HepG2 (cell line): Measurements from ENCODE around the gene PIGBOS1. TPM values are rescaled to one million over a fixed set of nuclear protein-coding genes. Genes with fewer than 3 reads are reported as not detected.

Experiments used
- ARID2 ChIP-seq: sonication (generic); formaldehyde crosslinking; IDR thresholded peaks from 2 replicates; pipeline ENCODE4 v1.8.1; 2022; ENCODE audit warnings: mild to moderate bottlenecking, missing genetic modification reagents, borderline replicate concordance
- CREM ChIP-seq, 2 experiments: sonication (generic) in 1 of 2; formaldehyde crosslinking in 1 of 2; IDR thresholded peaks; 2 replicates each; pipeline versions ENCODE4 v1.4.0 to v1.6.1; 2016 to 2020; ENCODE audit warnings: antibody characterized with exemption in 1 of 2, mild to moderate bottlenecking in 1 of 2, missing genetic modification reagents in 1 of 2
- EHMT2 ChIP-seq: fragments of 200-600 bp; sonication (generic); IDR thresholded peaks from 2 replicates; pipeline ENCODE4 v1.7.0; 2017; ENCODE audit warnings: antibody characterized with exemption, low read depth, low read length, borderline replicate concordance
- FOXA3 ChIP-seq: IDR thresholded peaks from 2 replicates; pipeline ENCODE4 v1.6.1; 2016; ENCODE audit warnings: missing genetic modification reagents, missing compliant biosample characterization
- GATAD1 ChIP-seq: IDR thresholded peaks from 2 replicates; pipeline ENCODE4 v1.6.1; 2016; ENCODE audit warnings: missing genetic modification reagents, missing compliant biosample characterization
- HMG20B ChIP-seq: conservative IDR thresholded peaks from 2 replicates; pipeline ENCODE4 v1.6.1; 2016; ENCODE audit warnings: missing genetic modification reagents, missing compliant biosample characterization
- HOXA7 ChIP-seq: sonication (generic); formaldehyde crosslinking; IDR thresholded peaks from 2 replicates; pipeline ENCODE4 v1.8.1; 2022; ENCODE audit warnings: mild to moderate bottlenecking, missing genetic modification reagents, moderate library complexity
- JUN ChIP-seq: sonication (generic); formaldehyde crosslinking; IDR thresholded peaks from 2 replicates; pipeline ENCODE4 v1.4.0; 2020; ENCODE audit warnings: mild to moderate bottlenecking, missing genetic modification reagents
- KAT8 ChIP-seq: IDR thresholded peaks from 2 replicates; pipeline ENCODE4 v1.6.1; 2016; ENCODE audit warnings: missing genetic modification reagents, missing compliant biosample characterization
- NFE2L2 ChIP-seq: fragments of 150-350 bp; IDR thresholded peaks from 2 replicates; pipeline ENCODE4 v1.6.1; 2014; ENCODE audit warnings: low read length
- PAWR ChIP-seq: sonication (generic); formaldehyde crosslinking; IDR thresholded peaks from 2 replicates; pipeline ENCODE4 v1.4.0; 2020; ENCODE audit warnings: missing genetic modification reagents, mild to moderate bottlenecking, borderline replicate concordance
- RBFOX2 ChIP-seq: fragments of 200-400 bp; formaldehyde crosslinking; IDR thresholded peaks from 2 replicates; pipeline ENCODE4 v1.6.1; 2017; ENCODE audit warnings: low read depth, mild to moderate bottlenecking, low read length
- RBM39 ChIP-seq: fragments of 200-400 bp; formaldehyde crosslinking; IDR thresholded peaks from one replicate; pipeline ENCODE4 v1.6.1; 2018; ENCODE audit warnings: antibody characterized with exemption, mild to moderate bottlenecking, low read depth, low read length; ENCODE audit not compliant: poor library complexity, severe bottlenecking
- SIX4 ChIP-seq: sonication (generic); formaldehyde crosslinking; IDR thresholded peaks from 2 replicates; pipeline ENCODE4 v1.4.0; 2020; ENCODE audit warnings: missing genetic modification reagents
- TFDP1 ChIP-seq: IDR thresholded peaks from 2 replicates; pipeline ENCODE4 v1.6.1; 2016; ENCODE audit warnings: missing compliant biosample characterization, missing genetic modification reagents, borderline replicate concordance
- THRA ChIP-seq: sonication (generic); formaldehyde crosslinking; IDR thresholded peaks from 2 replicates; pipeline ENCODE4 v1.4.0; 2020; ENCODE audit warnings: missing genetic modification reagents, borderline replicate concordance
- ZBTB34 ChIP-seq: sonication (generic); formaldehyde crosslinking; IDR thresholded peaks from 2 replicates; pipeline ENCODE4 v1.8.0; 2022; ENCODE audit warnings: mild to moderate bottlenecking, missing genetic modification reagents
- ZNF12 ChIP-seq: sonication (generic); formaldehyde crosslinking; IDR thresholded peaks from 2 replicates; pipeline ENCODE4 v1.5.0; 2020; ENCODE audit warnings: missing genetic modification reagents
- ZNF224 ChIP-seq: sonication (generic); formaldehyde crosslinking; IDR thresholded peaks from 2 replicates; pipeline ENCODE4 v1.5.0; 2020; ENCODE audit warnings: mild to moderate bottlenecking, missing genetic modification reagents
- ZNF230 ChIP-seq: sonication (generic); formaldehyde crosslinking; IDR thresholded peaks from 2 replicates; pipeline ENCODE4 v1.4.0; 2020; ENCODE audit warnings: mild to moderate bottlenecking, missing genetic modification reagents
- ZNF232 ChIP-seq: sonication (generic); formaldehyde crosslinking; IDR thresholded peaks from 2 replicates; pipeline ENCODE4 v1.4.0; 2020; ENCODE audit warnings: missing genetic modification reagents, borderline replicate concordance
- ZNF274 ChIP-seq: sonication (generic); formaldehyde crosslinking; IDR thresholded peaks from 2 replicates; pipeline ENCODE4 v1.5.1; 2020; ENCODE audit warnings: mild to moderate bottlenecking, missing genetic modification reagents
- ZNF558 ChIP-seq: sonication (generic); formaldehyde crosslinking; IDR thresholded peaks from 2 replicates; pipeline ENCODE4 v1.9.0; 2022; ENCODE audit warnings: mild to moderate bottlenecking, missing genetic modification reagents, borderline replicate concordance
- ZNF598 ChIP-seq: sonication (generic); formaldehyde crosslinking; IDR thresholded peaks from 2 replicates; pipeline ENCODE4 v1.5.1; 2020; ENCODE audit warnings: mild to moderate bottlenecking, missing genetic modification reagents, borderline replicate concordance
- ZNF674 ChIP-seq: sonication (generic); formaldehyde crosslinking; IDR thresholded peaks from 2 replicates; pipeline ENCODE4 v1.5.0; 2020; ENCODE audit warnings: low read depth, mild to moderate bottlenecking, missing genetic modification reagents
- ZNF841 ChIP-seq: sonication (generic); formaldehyde crosslinking; IDR thresholded peaks from 2 replicates; pipeline ENCODE4 v1.8.1; 2023; ENCODE audit warnings: missing genetic modification reagents, borderline replicate concordance
- polyA plus RNA-seq, 8 experiments: library from polyadenylated mRNA; depleted of rRNA in 3 of 8; stranded (reverse) in 7 of 8; unstranded in 1 of 8; fragments of >200 nt; fragmentation: Illumina TruSeq in 4 of 8; extraction: Trizol in 4 of 8; gene quantifications; 2 replicates each; pipeline versions ENCODE4 v1.2.1 to v1.2.3, GENCODE V29; 2011 to 2016; ENCODE audit warnings: low read depth in 4 of 8, missing spikeins in 1 of 8, mixed read lengths in 1 of 8; ENCODE audit not compliant: insufficient read depth in 1 of 8
- total RNA-seq, 5 experiments: library from RNA; depleted of rRNA; stranded (reverse); fragments of >200 nt; fragmentation: Illumina TruSeq; extraction: Trizol; gene quantifications; 2 replicates each; pipeline ENCODE4 v1.2.3, GENCODE V29; 2016; ENCODE audit warnings: low read depth in 1 of 5

Gene PIGBOS1
- total and polyA plus RNA-seq, 2 of the 13 experiments (the other 11 are each of a cell fraction or from before 2014, with no cell fraction given), result 14.8 to 22.1 TPM

GRCh38 chr15:55318588-55319494, at the start of gene PIGBOS1, which contains the start of gene PIGB (continued):
- no peak for TF ChIP-seq ZBTB34 (CRISPR knock-in tag)
- TF ChIP-seq ZNF598 (CRISPR knock-in tag), result peak; percentile 54; the same call in 1 of the 2 replicates
- peak; percentile 49 for TF ChIP-seq THRA
- TF ChIP-seq SIX4 (CRISPR knock-in tag), result no peak
- TF ChIP-seq ZNF558 (CRISPR knock-in tag), result no peak
- no peak for TF ChIP-seq NFE2L2
- TF ChIP-seq ZNF841 (CRISPR knock-in tag), result 0 out of 2 replicates have a peak, but pooled peaks have one; percentile 37
- peak; percentile 91 for TF ChIP-seq GATAD1 (CRISPR knock-in tag)
- TF ChIP-seq RBM39, result peak; percentile 51
- peak; percentile 84; the same call in 1 of the 2 replicates for TF ChIP-seq ZNF230
- TF ChIP-seq RBFOX2, result peak; percentile 77
- TF ChIP-seq ARID2, result no peak
- peak; percentile 52; the same call in 1 of the 2 replicates for TF ChIP-seq ZNF274 (CRISPR knock-in tag)
- TF ChIP-seq ZNF12 (CRISPR knock-in tag), result 0 out of 2 replicates have a peak, but pooled peaks have one; percentile 47
- 0 out of 2 replicates have a peak, but pooled peaks have one; percentile 59 for TF ChIP-seq ZNF224 (CRISPR knock-in tag)
- no peak for TF ChIP-seq ZNF674 (CRISPR knock-in tag)
- peak; percentile 25; the same call in 1 of the 2 replicates for TF ChIP-seq TFDP1 (CRISPR knock-in tag)
- peak; percentile 60 for TF ChIP-seq FOXA3
- peak; percentile 98 for TF ChIP-seq KAT8 (CRISPR knock-in tag)
- no peak for TF ChIP-seq HOXA7
- peak; percentile 52; the same call in 1 of the 2 replicates for TF ChIP-seq HMG20B (CRISPR knock-in tag)
- TF ChIP-seq EHMT2, result peak; percentile 84; the same call in 1 of the 2 replicates
- TF ChIP-seq ZNF232 (CRISPR knock-in tag), result peak; percentile 46; the same call in 1 of the 2 replicates
- no peak for TF ChIP-seq PAWR (CRISPR knock-in tag)
- 0 out of 2 replicates have a peak, but pooled peaks have one; percentile 52 for TF ChIP-seq JUN (CRISPR knock-in tag)
- peak; percentile 75 for TF ChIP-seq CREM (IDR thresholded peaks at IDR 0.05)
- no peak for TF ChIP-seq CREM (CRISPR knock-in tag; IDR thresholded peaks at IDR 0.05)
